ENCODE data around the gene KLHDC4. TPM values are rescaled to one million over a fixed set of nuclear protein-coding genes. Genes with fewer than 3 reads are reported as not detected.

KLHDC4 gene
- polyA plus RNA-seq, 2 of the 4 experiments (the other 2 are of a cell fraction), result 25.9 to 37.2 TPM

DNA sequence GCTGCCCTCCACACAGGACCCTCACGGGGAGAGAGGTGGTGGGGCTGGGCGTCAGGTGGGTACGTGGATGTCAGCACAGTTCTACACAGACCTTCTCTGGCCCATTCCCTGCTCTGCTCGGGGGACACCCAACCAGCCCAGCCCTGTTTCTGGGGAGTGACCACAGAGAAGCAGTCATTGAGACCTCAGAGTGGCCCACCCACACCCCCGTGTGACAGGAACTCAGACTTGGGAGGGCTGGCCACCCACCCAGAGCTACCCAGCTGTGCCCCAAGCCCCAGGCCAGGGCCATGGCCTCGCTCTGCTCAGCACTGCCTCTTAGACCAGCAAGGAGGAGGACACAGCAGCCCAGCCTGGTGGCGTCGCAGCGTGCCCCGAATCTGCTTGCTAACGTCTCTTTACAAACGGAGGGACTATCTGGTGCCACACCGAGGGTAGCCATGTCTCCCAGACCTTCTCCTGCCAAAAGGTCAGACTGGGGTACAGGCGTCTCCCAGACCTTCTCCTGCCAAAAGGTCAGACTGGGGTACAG lies 77.7 kb downstream of the KLHDC4 start:
- 85% methylated on average over 12 of the region's 14 CpGs for WGBS (ENCODE audit: missing lambda C conversion rate)
- no peak for FAIRE-seq

DNA sequence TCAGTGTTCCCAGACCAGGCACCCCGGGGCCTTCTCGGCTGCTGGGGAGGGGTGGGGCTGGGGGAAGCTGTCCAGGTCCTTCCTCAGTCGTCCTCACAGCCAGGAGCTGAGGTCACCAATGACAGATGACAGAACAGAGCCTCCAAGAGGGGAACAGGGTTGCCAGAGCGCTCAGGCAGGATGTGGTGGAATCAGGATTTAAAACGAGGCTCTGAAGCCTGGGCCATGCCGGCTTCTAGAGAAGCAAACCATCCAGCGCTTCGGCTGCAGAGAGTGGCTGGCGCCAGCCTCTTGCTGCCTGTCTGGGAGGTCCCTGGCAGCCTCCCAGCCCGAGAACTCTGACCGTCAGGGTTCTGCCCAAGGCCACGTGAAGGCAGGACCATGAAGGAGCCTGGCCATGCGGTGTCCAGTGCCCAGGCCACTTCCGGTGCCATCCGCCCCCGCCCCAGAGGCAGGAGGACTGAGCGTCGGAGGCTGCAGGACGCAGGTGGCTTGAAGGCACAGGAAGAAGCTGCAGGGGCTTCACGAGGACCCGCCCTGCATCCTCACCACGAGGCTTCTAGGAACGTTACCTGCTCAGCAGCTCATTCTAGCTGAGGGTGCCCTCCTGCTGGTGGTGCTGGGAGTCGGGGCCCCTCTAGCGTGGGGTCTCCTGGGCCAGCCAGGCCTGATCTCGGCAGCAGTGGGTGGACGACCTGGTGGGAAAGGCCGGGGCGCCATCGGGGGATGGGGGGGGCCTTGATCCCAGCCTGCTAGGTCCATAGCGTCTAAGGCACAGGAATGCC lies 78.5 kb downstream of the KLHDC4 start:
- CTCF ChIA-PET, result interaction anchor here (0.8 to 1.1 kb wide), 2 partner anchors 10 to 50 kb away, joined by 4 read pairs; no protein-coding TSS in a partner anchor
- Histone ChIP-seq H3K4me1 (no peaks in the 10 kb centered on the region), H3K4me3 (no peak overlapping the region), H3K9me3 (no peaks in the 10 kb centered on the region), H3K4me2 (no peak overlapping the region), H3K27ac (no peak overlapping the region)
- WGBS (ENCODE audit: missing lambda C conversion rate), result 40% methylated on average over 15 of the region's 31 CpGs
- FAIRE-seq (no peak), DNase-seq (ENCODE audit: low read depth in 1 of 2, low spot score in 1 of 2) (no peak), ATAC-seq (no peak)
- POLR2A ChIA-PET, result no interaction called here
- TF ChIP-seq CHD4 (IDR thresholded peaks at IDR 0.05; ENCODE audit: borderline replicate concordance) (no peak), KDM1A (IDR thresholded peaks at IDR 0.05; ENCODE audit: low read depth) (no peak), RARB (CRISPR knock-in tag; IDR thresholded peaks at IDR 0.05) (no peak), RCOR1 (IDR thresholded peaks at IDR 0.05; ENCODE audit: low read depth, low read length) (no peak), HEYL (CRISPR knock-in tag; IDR thresholded peaks at IDR 0.05) (no peak), PHF8 (IDR thresholded peaks at IDR 0.05; ENCODE audit: borderline replicate concordance, low read depth) (no peak), JUNB (IDR thresholded peaks at IDR 0.05) (no peak), NR3C1 (IDR thresholded peaks at IDR 0.05) (no peak), HOXA7 (CRISPR knock-in tag; IDR thresholded peaks at IDR 0.05) (no peak), ZFP36 (IDR thresholded peaks at IDR 0.05; ENCODE audit: borderline replicate concordance, partially characterized antibody) (no peak), ESRRA (IDR thresholded peaks at IDR 0.05; ENCODE audit: borderline replicate concordance, low read length) (no peak), NPAS2 (CRISPR knock-in tag; IDR thresholded peaks at IDR 0.05; ENCODE audit: borderline replicate concordance) (no peak), MYC (IDR thresholded peaks at IDR 0.05; ENCODE audit: borderline replicate concordance, low read length) (no peak), ZSCAN20 (CRISPR knock-in tag; IDR thresholded peaks at IDR 0.05) (no peak), KDM5A (IDR thresholded peaks at IDR 0.05) (no peak)
- TF ChIP-seq, protein P1, sequence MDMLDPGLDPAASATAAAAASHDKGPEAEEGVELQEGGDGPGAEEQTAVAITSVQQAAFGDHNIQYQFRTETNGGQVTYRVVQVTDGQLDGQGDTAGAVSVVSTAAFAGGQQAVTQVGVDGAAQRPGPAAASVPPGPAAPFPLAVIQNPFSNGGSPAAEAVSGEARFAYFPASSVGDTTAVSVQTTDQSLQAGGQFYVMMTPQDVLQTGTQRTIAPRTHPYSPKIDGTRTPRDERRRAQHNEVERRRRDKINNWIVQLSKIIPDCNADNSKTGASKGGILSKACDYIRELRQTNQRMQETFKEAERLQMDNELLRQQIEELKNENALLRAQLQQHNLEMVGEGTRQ (IDR thresholded peaks at IDR 0.05), result no peak
- TF ChIP-seq, protein P2, sequence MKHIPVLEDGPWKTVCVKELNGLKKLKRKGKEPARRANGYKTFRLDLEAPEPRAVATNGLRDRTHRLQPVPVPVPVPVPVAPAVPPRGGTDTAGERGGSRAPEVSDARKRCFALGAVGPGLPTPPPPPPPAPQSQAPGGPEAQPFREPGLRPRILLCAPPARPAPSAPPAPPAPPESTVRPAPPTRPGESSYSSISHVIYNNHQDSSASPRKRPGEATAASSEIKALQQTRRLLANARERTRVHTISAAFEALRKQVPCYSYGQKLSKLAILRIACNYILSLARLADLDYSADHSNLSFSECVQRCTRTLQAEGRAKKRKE (CRISPR knock-in tag; IDR thresholded peaks at IDR 0.05; ENCODE audit: low read depth), result no peak

More for the DNA sequence above, 77.7 kb downstream of the KLHDC4 start:
- no peak overlapping the region for H3K4me2 ChIP-seq
- no peak for ATAC-seq
- TF ChIP-seq HOXB13 (CRISPR knock-in tag; IDR thresholded peaks at IDR 0.05; ENCODE audit: low read depth) (no peak), CHD2 (IDR thresholded peaks at IDR 0.05; ENCODE audit: low read length, partially characterized antibody) (no peak), FOSL2 (IDR thresholded peaks at IDR 0.05) (no peak), FOSL2 (CRISPR knock-in tag; IDR thresholded peaks at IDR 0.05) (no peak), NFE2L2 (conservative IDR thresholded peaks at IDR 0.05; ENCODE audit: low read length) (no peak), HDAC2 (IDR thresholded peaks at IDR 0.05) (no peak), CEBPB (IDR thresholded peaks at IDR 0.05) (no peak), JUN (IDR thresholded peaks at IDR 0.05) (no peak), RARB (CRISPR knock-in tag; IDR thresholded peaks at IDR 0.05) (no peak), CBX2 (IDR thresholded peaks at IDR 0.05; ENCODE audit: borderline replicate concordance, low read depth) (no peak), ESRRA (IDR thresholded peaks at IDR 0.05; ENCODE audit: borderline replicate concordance, low read length) (no peak), ZC3H11A (IDR thresholded peaks at IDR 0.05) (no peak), RNF2 (IDR thresholded peaks at IDR 0.05; ENCODE audit: borderline replicate concordance, low read depth) (no peak)
- TF ChIP-seq, protein P3, sequence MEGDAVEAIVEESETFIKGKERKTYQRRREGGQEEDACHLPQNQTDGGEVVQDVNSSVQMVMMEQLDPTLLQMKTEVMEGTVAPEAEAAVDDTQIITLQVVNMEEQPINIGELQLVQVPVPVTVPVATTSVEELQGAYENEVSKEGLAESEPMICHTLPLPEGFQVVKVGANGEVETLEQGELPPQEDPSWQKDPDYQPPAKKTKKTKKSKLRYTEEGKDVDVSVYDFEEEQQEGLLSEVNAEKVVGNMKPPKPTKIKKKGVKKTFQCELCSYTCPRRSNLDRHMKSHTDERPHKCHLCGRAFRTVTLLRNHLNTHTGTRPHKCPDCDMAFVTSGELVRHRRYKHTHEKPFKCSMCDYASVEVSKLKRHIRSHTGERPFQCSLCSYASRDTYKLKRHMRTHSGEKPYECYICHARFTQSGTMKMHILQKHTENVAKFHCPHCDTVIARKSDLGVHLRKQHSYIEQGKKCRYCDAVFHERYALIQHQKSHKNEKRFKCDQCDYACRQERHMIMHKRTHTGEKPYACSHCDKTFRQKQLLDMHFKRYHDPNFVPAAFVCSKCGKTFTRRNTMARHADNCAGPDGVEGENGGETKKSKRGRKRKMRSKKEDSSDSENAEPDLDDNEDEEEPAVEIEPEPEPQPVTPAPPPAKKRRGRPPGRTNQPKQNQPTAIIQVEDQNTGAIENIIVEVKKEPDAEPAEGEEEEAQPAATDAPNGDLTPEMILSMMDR (IDR thresholded peaks at IDR 0.05), result no peak
- TF ChIP-seq, protein P4, sequence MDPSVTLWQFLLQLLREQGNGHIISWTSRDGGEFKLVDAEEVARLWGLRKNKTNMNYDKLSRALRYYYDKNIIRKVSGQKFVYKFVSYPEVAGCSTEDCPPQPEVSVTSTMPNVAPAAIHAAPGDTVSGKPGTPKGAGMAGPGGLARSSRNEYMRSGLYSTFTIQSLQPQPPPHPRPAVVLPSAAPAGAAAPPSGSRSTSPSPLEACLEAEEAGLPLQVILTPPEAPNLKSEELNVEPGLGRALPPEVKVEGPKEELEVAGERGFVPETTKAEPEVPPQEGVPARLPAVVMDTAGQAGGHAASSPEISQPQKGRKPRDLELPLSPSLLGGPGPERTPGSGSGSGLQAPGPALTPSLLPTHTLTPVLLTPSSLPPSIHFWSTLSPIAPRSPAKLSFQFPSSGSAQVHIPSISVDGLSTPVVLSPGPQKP (IDR thresholded peaks at IDR 0.05; ENCODE audit: low read depth, low read length), result no peak
- TF ChIP-seq, protein P5, sequence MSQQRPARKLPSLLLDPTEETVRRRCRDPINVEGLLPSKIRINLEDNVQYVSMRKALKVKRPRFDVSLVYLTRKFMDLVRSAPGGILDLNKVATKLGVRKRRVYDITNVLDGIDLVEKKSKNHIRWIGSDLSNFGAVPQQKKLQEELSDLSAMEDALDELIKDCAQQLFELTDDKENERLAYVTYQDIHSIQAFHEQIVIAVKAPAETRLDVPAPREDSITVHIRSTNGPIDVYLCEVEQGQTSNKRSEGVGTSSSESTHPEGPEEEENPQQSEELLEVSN (IDR thresholded peaks at IDR 0.05; ENCODE audit: borderline replicate concordance, low read depth), result no peak
- TF ChIP-seq, protein P6, sequence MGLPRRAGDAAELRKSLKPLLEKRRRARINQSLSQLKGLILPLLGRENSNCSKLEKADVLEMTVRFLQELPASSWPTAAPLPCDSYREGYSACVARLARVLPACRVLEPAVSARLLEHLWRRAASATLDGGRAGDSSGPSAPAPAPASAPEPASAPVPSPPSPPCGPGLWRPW (IDR thresholded peaks at IDR 0.05), result no peak
- TF ChIP-seq, protein P7, sequence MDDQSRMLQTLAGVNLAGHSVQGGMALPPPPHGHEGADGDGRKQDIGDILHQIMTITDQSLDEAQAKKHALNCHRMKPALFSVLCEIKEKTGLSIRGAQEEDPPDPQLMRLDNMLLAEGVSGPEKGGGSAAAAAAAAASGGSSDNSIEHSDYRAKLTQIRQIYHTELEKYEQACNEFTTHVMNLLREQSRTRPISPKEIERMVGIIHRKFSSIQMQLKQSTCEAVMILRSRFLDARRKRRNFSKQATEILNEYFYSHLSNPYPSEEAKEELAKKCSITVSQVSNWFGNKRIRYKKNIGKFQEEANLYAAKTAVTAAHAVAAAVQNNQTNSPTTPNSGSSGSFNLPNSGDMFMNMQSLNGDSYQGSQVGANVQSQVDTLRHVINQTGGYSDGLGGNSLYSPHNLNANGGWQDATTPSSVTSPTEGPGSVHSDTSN (IDR thresholded peaks at IDR 0.05), result no peak
- POLR2A ChIA-PET, result no interaction called here
- no peaks in the 10 kb centered on the region for H3K9me3 ChIP-seq
- H3K4me3 ChIP-seq, result no peak overlapping the region
- CTCF ChIA-PET, result interaction anchor here (0.8 to 1.1 kb wide), 2 partner anchors 11 to 51 kb away, joined by 4 read pairs; no protein-coding TSS in a partner anchor
- no peaks in the 10 kb centered on the region for H3K4me1 ChIP-seq
- H3K27ac ChIP-seq, result no peak overlapping the region
- DNase-seq (ENCODE audit: low read depth in 1 of 2, low spot score in 1 of 2), result no peak
